Measurements from ENCODE around the gene COL11A1.
"Not testable (repeated sequence)": the region's sequence is repeated elsewhere in the genome, so short reads cannot be mapped to it uniquely, and the experiment has no call there.

COL11A1 gene

GRCh38 chr1:103075316-103076000 is 32.9 kb downstream of the COL11A1 start:
- no peak for DNase-seq

GRCh38 chr1:103074224-103074623 is 34.1 kb downstream of the COL11A1 start:
- no peak for DNase-seq

- no peak for DNase-seq
Measured at GRCh38 chr1:103069201-103069600, 39.1 kb downstream of the COL11A1 start.

GRCh38 chr1:103063921-103064320 is 44.4 kb downstream of the COL11A1 start:
- DNase-seq = no peak

GRCh38 chr1:103058391-103058790 is 49.9 kb downstream of the COL11A1 start:
- no peak for DNase-seq

GRCh38 chr1:103056423-103056822 is 51.9 kb downstream of the COL11A1 start:
- DNase-seq = no peak

GRCh38 chr1:103028110-103028509 is 80.2 kb downstream of the COL11A1 start:
- not testable (repeated sequence) for DNase-seq

GRCh38 chr1:103025858-103026409 is 82.4 kb downstream of the COL11A1 start:
- DNase-seq = no peak

- DNase-seq = no peak
Measured at GRCh38 chr1:103024051-103024450, 84.3 kb downstream of the COL11A1 start.

- no peak for DNase-seq
Measured at GRCh38 chr1:103002005-103002404, 106.3 kb downstream of the COL11A1 start.

GRCh38 chr1:102978874-102979273 is 129.4 kb downstream of the COL11A1 start:
- no peak for DNase-seq

- no peak for DNase-seq
Measured at GRCh38 chr1:102977292-102977691, 131.0 kb downstream of the COL11A1 start.

- peak in 1 of 5 donors; percentile 16 for DNase-seq
Measured at GRCh38 chr1:102970496-102971078, 137.7 kb downstream of the COL11A1 start.

- DNase-seq = peak in 1 of 5 donors; percentile 0
Measured at GRCh38 chr1:102967786-102968185, 140.5 kb downstream of the COL11A1 start.

- no peak for DNase-seq
Measured at GRCh38 chr1:102961549-102961948, 146.8 kb downstream of the COL11A1 start.

- DNase-seq = no peak
Measured at GRCh38 chr1:102954576-102954975, 153.7 kb downstream of the COL11A1 start.

- no peak for DNase-seq
Measured at GRCh38 chr1:102952400-102952799, 155.9 kb downstream of the COL11A1 start.

GRCh38 chr1:102942324-102942723 is 166.0 kb downstream of the COL11A1 start:
- no peak for DNase-seq

- no peak for DNase-seq
Measured at GRCh38 chr1:102941366-102941947, 166.9 kb downstream of the COL11A1 start.

- DNase-seq = no peak
Measured at GRCh38 chr1:102937401-102937800, 170.9 kb downstream of the COL11A1 start.

GRCh38 chr1:102933362-102933761 is 175.0 kb downstream of the COL11A1 start:
- DNase-seq = not testable (repeated sequence)

GRCh38 chr1:102919659-102920058 is 188.7 kb downstream of the COL11A1 start:
- DNase-seq = no peak

GRCh38 chr1:102901996-102902395 is 206.3 kb downstream of the COL11A1 start:
- no peak for DNase-seq

- no peak for DNase-seq
Measured at GRCh38 chr1:102899935-102900334, 208.4 kb downstream of the COL11A1 start.

Measured in T-helper 1 cell (primary cell).